Endothelial cell (in vitro differentiated cells): Measurements from ENCODE around the gene JPT1. TPM values are rescaled to one million over a fixed set of nuclear protein-coding genes. Genes with fewer than 3 reads are reported as not detected.

Experiments used
- DNase-seq: peaks from one replicate; pipeline ENCODE4 v3.0.0; 2021; ENCODE audit warnings: low spot score
- H3K27ac Mint-ChIP-seq: one replicate; pipeline ENCODE4 v1.8.0; 2021; ENCODE audit warnings: mixed read lengths, inconsistent platforms; ENCODE audit not compliant: unreplicated experiment
- H3K27me3 Mint-ChIP-seq: one replicate; pipeline ENCODE4 v1.8.0; 2021; ENCODE audit warnings: mild to moderate bottlenecking, moderate library complexity, mixed read lengths, inconsistent platforms; ENCODE audit not compliant: unreplicated experiment
- H3K36me3 Mint-ChIP-seq: one replicate; pipeline ENCODE4 v1.8.0; 2021; ENCODE audit warnings: mild to moderate bottlenecking, low read depth, mixed read lengths, inconsistent platforms; ENCODE audit not compliant: unreplicated experiment
- H3K4me1 Mint-ChIP-seq: one replicate; pipeline ENCODE4 v1.8.0; 2021; ENCODE audit warnings: mild to moderate bottlenecking, mixed read lengths, inconsistent platforms; ENCODE audit not compliant: unreplicated experiment
- H3K4me3 Mint-ChIP-seq: one replicate; pipeline ENCODE4 v1.8.0; 2021; ENCODE audit warnings: mild to moderate bottlenecking, mixed read lengths, inconsistent platforms; ENCODE audit not compliant: unreplicated experiment
- H3K9me3 Mint-ChIP-seq: one replicate; pipeline ENCODE4 v1.8.0; 2021; ENCODE audit warnings: mixed read lengths, inconsistent platforms; ENCODE audit not compliant: unreplicated experiment
- total RNA-seq: library from RNA; stranded (reverse); fragmentation: NEBNext Ultra II Directional; extraction: Animal tissue kit (Norgen Biotek cat#: 25700); gene quantifications from one replicate; pipeline ENCODE4 v1.2.1, GENCODE V29; 2021; ENCODE audit not compliant: unreplicated experiment
- TF ChIP-seq, protein P1 (sequence below): fragments of 200-600 bp; sonication (generic); IDR thresholded peaks from one replicate; pipeline ENCODE4 v1.5.0; 2021; ENCODE audit warnings: antibody characterized with exemption; ENCODE audit not compliant: unreplicated experiment

Gene JPT1
- total RNA-seq, 1 donor from 2014 or later, result 115 TPM

DNA sequence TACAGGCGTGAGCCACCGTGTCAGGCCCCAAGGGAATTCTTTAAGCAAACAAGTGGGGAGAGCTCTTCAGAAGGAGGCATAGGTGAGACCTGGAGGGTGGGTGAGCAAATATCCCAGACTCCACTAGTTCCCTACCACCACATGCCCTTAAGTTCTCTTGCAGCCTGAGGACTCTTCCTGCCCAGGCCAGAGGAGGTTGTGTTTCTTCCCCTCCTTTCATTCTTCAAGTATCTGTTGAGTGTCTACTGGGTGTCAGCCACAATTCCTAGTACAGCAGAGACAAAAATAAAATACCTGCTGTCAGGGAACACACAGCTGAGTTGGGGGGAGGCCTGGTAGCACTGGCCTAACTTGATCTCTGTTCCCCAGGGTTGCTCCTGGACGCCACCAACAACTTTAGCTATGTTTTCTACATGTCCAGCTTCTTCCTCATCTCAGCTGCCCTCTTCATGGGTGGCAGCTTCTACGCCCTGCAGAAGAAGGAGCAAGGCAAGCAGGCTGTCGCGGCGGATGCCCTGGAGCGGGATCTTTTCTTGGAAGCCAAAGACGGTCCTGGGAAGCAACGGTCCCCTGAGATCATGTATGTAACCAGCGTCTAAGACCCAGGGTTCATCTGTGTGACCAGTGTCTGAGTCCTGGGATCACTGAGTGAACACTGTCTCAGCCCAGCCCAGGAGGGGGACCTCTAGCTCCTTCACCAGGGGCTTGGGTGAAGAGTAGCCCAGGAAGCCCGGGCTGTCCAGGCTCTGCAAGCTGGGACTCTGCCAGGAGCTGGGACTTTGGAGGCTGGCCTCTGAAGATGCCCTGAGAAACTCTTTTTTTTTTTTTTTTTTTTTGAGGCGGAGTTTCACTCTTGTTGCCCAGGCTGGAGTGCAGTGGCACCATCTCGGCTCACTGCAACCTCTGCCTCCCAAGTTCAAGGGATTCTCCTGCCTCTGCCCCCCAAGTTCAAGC, 50.4 kb downstream of the JPT1 start:
- no peak for DNase-seq
- Mint-ChIP-seq H3K36me3 (peaks cover 12% of the 10 kb centered on the region), H3K27me3 (peaks cover 4% of the 10 kb centered on the region), H3K4me3 (peak overlapping the region; percentile 67), H3K27ac (peak overlapping the region; percentile 67), H3K9me3 (no peaks in the 10 kb centered on the region), H3K4me1 (peaks cover 52% of the 10 kb centered on the region)
- TF ChIP-seq, protein P1, sequence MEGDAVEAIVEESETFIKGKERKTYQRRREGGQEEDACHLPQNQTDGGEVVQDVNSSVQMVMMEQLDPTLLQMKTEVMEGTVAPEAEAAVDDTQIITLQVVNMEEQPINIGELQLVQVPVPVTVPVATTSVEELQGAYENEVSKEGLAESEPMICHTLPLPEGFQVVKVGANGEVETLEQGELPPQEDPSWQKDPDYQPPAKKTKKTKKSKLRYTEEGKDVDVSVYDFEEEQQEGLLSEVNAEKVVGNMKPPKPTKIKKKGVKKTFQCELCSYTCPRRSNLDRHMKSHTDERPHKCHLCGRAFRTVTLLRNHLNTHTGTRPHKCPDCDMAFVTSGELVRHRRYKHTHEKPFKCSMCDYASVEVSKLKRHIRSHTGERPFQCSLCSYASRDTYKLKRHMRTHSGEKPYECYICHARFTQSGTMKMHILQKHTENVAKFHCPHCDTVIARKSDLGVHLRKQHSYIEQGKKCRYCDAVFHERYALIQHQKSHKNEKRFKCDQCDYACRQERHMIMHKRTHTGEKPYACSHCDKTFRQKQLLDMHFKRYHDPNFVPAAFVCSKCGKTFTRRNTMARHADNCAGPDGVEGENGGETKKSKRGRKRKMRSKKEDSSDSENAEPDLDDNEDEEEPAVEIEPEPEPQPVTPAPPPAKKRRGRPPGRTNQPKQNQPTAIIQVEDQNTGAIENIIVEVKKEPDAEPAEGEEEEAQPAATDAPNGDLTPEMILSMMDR, result no peak

DNA sequence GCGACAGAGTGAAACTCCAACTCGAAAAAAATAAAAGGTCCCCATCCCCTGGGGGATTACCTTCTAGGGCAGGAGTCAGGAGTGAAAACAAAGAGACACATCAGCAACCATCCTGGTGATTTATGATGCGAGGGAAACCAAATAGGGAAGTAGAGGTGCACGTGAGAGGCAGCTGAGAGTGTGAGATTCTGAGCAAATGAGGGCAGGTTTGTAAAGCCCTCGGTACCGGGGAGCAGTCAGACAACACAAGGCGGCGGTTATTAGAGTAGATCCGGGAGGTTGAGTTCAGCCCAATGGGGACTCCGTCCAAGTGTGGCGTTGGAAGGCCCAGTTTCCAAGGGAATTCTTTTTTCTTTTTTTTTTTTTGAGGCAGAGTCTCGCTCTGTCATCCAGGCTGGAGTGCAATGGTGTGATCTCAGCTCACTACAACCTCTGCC, 51.9 kb downstream of the JPT1 start:
- Mint-ChIP-seq H3K4me1 (peaks cover 52% of the 10 kb centered on the region), H3K36me3 (peaks cover 21% of the 10 kb centered on the region), H3K4me3 (peak overlapping the region; percentile 8), H3K9me3 (no peaks in the 10 kb centered on the region), H3K27ac (peak overlapping the region; percentile 55), H3K27me3 (peaks cover 5% of the 10 kb centered on the region)
- TF ChIP-seq, protein P1, result no peak
- DNase-seq, result no peak

DNA sequence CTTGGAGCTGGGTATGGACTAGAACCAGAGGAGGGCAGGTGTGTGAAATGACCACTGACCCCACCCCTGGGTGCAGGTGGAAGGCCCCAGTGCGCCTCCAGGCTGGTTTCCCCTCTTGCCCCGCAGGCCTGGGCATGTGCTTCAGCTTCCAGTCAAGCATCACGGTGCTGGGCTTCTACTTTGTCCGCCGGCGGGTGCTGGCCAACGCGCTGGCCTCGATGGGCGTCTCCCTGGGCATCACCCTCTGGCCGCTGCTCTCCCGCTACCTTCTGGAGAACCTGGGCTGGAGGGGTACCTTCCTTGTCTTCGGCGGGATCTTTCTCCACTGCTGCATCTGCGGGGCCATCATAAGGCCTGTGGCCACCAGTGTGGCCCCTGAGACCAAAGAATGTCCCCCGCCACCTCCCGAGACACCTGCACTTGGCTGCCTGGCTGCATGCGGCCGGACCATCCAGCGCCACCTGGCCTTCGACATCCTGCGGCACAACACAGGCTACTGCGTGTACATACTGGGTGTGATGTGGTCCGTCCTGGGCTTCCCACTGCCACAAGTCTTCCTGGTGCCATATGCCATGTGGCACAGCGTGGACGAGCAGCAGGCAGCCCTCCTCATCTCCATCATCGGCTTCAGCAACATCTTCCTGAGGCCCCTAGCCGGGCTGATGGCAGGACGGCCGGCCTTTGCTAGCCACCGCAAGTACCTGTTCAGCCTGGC, 54.3 kb downstream of the JPT1 start:
- H3K4me3 Mint-ChIP-seq, result no peak overlapping the region
- no peak for DNase-seq
- H3K36me3 Mint-ChIP-seq, result peaks cover 11% of the 10 kb centered on the region
- TF ChIP-seq, protein P1, result no peak
- peaks cover 6% of the 10 kb centered on the region for H3K27me3 Mint-ChIP-seq
- H3K4me1 Mint-ChIP-seq, result peaks cover 38% of the 10 kb centered on the region
- H3K27ac Mint-ChIP-seq, result no peak overlapping the region
- H3K9me3 Mint-ChIP-seq, result no peaks in the 10 kb centered on the region

DNA sequence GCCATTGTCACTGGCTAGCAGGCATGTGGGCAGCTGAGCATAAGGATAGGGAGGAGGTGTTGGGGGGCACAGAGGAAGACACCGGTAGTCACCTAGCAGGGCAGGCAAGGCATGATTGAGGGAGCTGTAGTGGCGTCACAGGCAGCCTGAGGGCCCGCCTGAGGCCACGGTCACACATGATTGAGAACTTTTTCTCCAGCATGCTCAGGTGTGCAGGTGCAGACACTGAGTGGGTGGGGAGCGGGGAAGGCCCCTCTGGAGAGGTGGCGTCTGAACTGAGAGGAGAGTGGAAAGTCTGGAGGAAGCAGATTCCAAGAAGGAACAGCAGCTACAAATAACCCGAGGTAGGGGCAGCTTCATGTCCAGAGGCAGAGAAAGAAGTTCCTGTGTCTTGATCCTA, 55.5 kb downstream of the JPT1 start:
- DNase-seq, result no peak
- Mint-ChIP-seq H3K27ac (peak overlapping the region; percentile 62), H3K9me3 (no peaks in the 10 kb centered on the region), H3K27me3 (peaks cover 9% of the 10 kb centered on the region), H3K36me3 (peaks cover 11% of the 10 kb centered on the region), H3K4me3 (peak overlapping the region; percentile 26), H3K4me1 (peaks cover 30% of the 10 kb centered on the region)
- TF ChIP-seq, protein P1, result no peak

DNA sequence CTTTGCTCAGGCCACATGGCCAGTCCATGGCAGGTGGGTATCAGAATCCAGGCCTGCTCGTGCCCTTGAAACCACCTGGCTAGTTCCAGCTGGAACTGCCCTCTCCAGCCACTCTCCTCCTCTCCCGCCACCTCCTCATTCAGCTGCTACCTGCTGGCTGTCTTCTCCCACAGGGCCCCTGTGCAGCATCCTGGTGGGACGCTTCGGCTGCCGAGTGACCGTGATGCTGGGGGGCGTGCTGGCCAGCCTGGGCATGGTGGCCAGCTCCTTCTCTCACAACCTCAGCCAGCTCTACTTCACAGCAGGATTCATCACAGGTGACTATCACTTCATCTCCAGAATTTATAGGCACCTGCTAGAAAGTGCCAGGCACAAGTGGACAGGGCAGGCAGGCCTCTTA, 56.4 kb downstream of the JPT1 start:
- DNase-seq, result no peak
- peaks cover 27% of the 10 kb centered on the region for H3K4me1 Mint-ChIP-seq
- TF ChIP-seq, protein P1, result no peak
- peaks cover 10% of the 10 kb centered on the region for H3K27me3 Mint-ChIP-seq
- H3K36me3 Mint-ChIP-seq, result peaks cover 11% of the 10 kb centered on the region
- H3K27ac Mint-ChIP-seq, result peak overlapping the region; percentile 42
- H3K4me3 Mint-ChIP-seq, result no peak overlapping the region
- no peaks in the 10 kb centered on the region for H3K9me3 Mint-ChIP-seq
